Suprapubic skin (tissue), 4 donors: ENCODE results near the gene NOL4. TPM values are rescaled to one million over a fixed set of nuclear protein-coding genes. Genes with fewer than 3 reads are reported as not detected.

ENCODE experiments used
- DNase-seq, 2 donors: peaks; one replicate each; pipeline ENCODE4 v3.0.0-alpha.2; 2019; ENCODE audit warnings: low spot score in 2 of 2
- H3K27ac ChIP-seq: fragments of 200-600 bp; sonication (generic); one replicate; pipeline ENCODE4 v1.5.1; 2019
- H3K27me3 ChIP-seq: fragments of 200-600 bp; sonication (generic); one replicate; pipeline ENCODE4 v1.5.1; 2019
- H3K36me3 ChIP-seq: fragments of 200-600 bp; sonication (generic); one replicate; pipeline ENCODE4 v1.5.1; 2019
- H3K4me1 ChIP-seq: fragments of 200-600 bp; sonication (generic); one replicate; pipeline ENCODE4 v1.5.1; 2019
- H3K4me3 ChIP-seq: fragments of 200-600 bp; sonication (generic); one replicate; pipeline ENCODE4 v1.5.1; 2019; ENCODE audit warnings: mild to moderate bottlenecking
- H3K9me3 ChIP-seq: fragments of 200-600 bp; sonication (generic); one replicate; pipeline ENCODE4 v1.5.1; 2019
- EP300 ChIP-seq: sonication (generic); formaldehyde crosslinking; IDR thresholded peaks from one replicate; pipeline ENCODE4 v1.6.1; 2017; ENCODE audit warnings: antibody characterized with exemption
- POLR2A ChIP-seq, 2 donors: fragments of 450-650 bp; IDR thresholded peaks; one replicate each; pipeline ENCODE4 v1.6.1; 2017; ENCODE audit warnings: antibody characterized with exemption in 2 of 2, mild to moderate bottlenecking in 2 of 2, moderate library complexity in 2 of 2
- POLR2AphosphoS5 ChIP-seq, 3 donors: sonication (generic); formaldehyde crosslinking; IDR thresholded peaks; one replicate each; pipeline ENCODE4 v1.6.1; 2017; ENCODE audit warnings: antibody characterized with exemption in 3 of 3
- WGBS: methylation state at CpG from one replicate; pipeline ENCODE4 v1.1.5; 2018; 5-methylcytosine and 5-hydroxymethylcytosine counted together
- total RNA-seq, 4 donors: library from RNA; depleted of rRNA; stranded (reverse); fragments of >200 nt; gene quantifications; one replicate each; pipeline ENCODE4 v1.1.0, GENCODE V29; 2016
- TF ChIP-seq, protein P1 (sequence below), 2 donors: fragments of 200-600 bp in 1 of 2; fragments of 450-650 bp in 1 of 2; sonication (generic) in 1 of 2; IDR thresholded peaks; one replicate each; pipeline ENCODE4 v1.5.1; 2016 to 2019; ENCODE audit warnings: antibody characterized with exemption in 2 of 2, mild to moderate bottlenecking in 1 of 2, moderate library complexity in 1 of 2

Gene NOL4
- total RNA-seq, 4 donors from 2014 or later, result 0.23 to 1.1 TPM; not detected in 2

DNA sequence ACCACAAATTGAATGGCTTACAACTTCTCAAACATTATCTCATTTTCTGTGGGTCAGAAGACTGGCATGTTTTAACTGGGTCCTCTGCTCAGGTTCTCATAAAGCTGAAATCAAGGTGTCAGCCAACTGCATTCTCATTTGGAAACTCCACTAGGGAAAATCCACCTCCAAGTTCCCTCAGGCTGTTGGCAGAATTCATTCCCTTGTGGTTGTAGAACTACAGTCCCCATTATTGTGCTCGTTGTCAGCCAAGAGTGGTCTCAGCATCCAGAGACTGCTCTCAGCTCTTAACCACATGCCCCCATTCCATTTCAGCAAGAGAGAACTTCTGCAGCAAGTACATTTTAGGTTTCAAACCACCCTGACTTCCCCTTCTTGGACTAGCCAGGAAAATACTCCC, 12.2 kb downstream of the NOL4 start:
- H3K4me1 ChIP-seq, result no peaks in the 10 kb centered on the region
- WGBS, result 36% methylated on average over 1 of the region's 1 CpG
- no peaks in the 10 kb centered on the region for H3K36me3 ChIP-seq
- DNase-seq, result no peak
- no peaks in the 10 kb centered on the region for H3K27me3 ChIP-seq
- no peaks in the 10 kb centered on the region for H3K9me3 ChIP-seq
- H3K4me3 ChIP-seq, result no peak overlapping the region
- no peak overlapping the region for H3K27ac ChIP-seq
- TF ChIP-seq POLR2AphosphoS5 (IDR thresholded peaks at IDR 0.05) (no peak), POLR2A (IDR thresholded peaks at IDR 0.05) (no peak), EP300 (no peak)
- TF ChIP-seq, protein P1, sequence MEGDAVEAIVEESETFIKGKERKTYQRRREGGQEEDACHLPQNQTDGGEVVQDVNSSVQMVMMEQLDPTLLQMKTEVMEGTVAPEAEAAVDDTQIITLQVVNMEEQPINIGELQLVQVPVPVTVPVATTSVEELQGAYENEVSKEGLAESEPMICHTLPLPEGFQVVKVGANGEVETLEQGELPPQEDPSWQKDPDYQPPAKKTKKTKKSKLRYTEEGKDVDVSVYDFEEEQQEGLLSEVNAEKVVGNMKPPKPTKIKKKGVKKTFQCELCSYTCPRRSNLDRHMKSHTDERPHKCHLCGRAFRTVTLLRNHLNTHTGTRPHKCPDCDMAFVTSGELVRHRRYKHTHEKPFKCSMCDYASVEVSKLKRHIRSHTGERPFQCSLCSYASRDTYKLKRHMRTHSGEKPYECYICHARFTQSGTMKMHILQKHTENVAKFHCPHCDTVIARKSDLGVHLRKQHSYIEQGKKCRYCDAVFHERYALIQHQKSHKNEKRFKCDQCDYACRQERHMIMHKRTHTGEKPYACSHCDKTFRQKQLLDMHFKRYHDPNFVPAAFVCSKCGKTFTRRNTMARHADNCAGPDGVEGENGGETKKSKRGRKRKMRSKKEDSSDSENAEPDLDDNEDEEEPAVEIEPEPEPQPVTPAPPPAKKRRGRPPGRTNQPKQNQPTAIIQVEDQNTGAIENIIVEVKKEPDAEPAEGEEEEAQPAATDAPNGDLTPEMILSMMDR (IDR thresholded peaks at IDR 0.05), result no peak

DNA sequence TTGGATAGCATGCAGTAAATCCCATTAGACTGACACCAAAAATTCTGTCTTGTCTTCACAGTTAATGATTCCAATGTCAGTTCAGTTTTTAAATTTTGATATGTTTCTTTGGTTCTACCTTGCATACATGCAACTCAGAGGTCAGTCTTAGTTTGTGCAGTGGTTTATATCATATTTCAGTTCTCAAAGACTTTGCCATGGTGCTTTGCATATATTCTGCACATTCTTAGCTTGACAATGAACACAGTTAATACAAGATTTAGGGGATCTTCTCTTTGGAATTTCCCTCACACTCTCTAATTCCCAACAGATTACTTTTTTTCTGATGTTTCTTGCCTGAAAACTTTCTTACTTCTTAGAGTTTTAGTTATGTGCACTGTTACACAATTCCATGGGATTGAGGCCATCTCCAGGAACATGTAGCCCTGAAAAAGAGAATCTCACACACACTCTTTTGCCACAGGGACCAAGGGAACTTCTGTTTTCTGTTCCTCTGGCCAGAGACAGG, 17.3 kb downstream of the NOL4 start:
- Histone ChIP-seq H3K4me1 (no peaks in the 10 kb centered on the region), H3K27me3 (no peaks in the 10 kb centered on the region), H3K4me3 (no peak overlapping the region), H3K36me3 (no peaks in the 10 kb centered on the region), H3K27ac (no peak overlapping the region), H3K9me3 (no peaks in the 10 kb centered on the region)
- no peak for DNase-seq
- TF ChIP-seq EP300 (no peak), POLR2A (IDR thresholded peaks at IDR 0.05) (no peak), POLR2AphosphoS5 (IDR thresholded peaks at IDR 0.05) (no peak)
- TF ChIP-seq, protein P1 (IDR thresholded peaks at IDR 0.05), result no peak

DNA sequence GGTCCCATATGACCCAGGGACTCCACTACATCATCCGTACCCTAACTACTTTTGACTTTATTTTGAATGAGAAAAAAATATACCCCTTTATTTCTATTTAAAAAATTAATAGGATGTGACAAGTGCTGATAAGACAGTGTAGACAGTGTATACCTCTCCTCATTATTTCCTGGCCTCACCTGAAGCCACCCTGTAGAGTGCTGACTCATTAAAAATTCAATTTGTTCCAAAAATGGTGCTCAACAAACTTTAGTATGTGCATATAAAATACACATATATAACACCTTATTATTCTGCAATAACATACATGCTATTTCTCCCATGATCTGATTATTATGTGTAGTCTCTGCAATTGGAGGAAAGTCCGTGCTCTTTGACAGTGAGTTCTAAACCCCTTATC, 20.8 kb downstream of the NOL4 start:
- WGBS, result 85% methylated on average over 2 of the region's 2 CpGs
- Histone ChIP-seq H3K27me3 (no peaks in the 10 kb centered on the region), H3K27ac (no peak overlapping the region), H3K36me3 (no peaks in the 10 kb centered on the region), H3K4me3 (no peak overlapping the region), H3K4me1 (no peaks in the 10 kb centered on the region), H3K9me3 (no peaks in the 10 kb centered on the region)
- TF ChIP-seq POLR2AphosphoS5 (IDR thresholded peaks at IDR 0.05), result no peak
- TF ChIP-seq EP300, result no peak
- TF ChIP-seq, protein P1 (IDR thresholded peaks at IDR 0.05), result no peak
- no peak for TF ChIP-seq POLR2A (IDR thresholded peaks at IDR 0.05)
- no peak for DNase-seq

DNA sequence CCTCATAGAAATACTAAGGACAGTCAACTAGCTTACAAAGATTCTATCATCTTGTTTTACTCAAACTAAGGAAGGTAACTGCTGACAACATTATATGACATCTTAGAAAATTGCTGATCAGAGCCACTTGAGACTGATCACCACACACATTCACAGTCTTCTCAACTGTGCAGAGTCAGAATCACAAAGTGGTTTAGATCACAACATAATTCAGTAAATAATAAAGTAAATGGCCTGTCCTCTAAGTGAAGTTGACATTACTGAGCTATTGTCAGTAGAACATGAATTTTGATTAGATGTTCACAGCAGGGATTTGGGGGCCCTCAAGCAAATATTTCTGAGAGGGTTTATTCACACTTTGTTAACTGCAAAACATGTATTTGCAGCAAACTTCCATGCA, 28.5 kb downstream of the NOL4 start:
- no peaks in the 10 kb centered on the region for H3K36me3 ChIP-seq
- H3K27ac ChIP-seq, result no peak overlapping the region
- no peak overlapping the region for H3K4me3 ChIP-seq
- DNase-seq, result no peak
- H3K27me3 ChIP-seq, result no peaks in the 10 kb centered on the region
- H3K9me3 ChIP-seq, result no peaks in the 10 kb centered on the region
- H3K4me1 ChIP-seq, result no peaks in the 10 kb centered on the region
- TF ChIP-seq POLR2AphosphoS5 (IDR thresholded peaks at IDR 0.05), result no peak
- TF ChIP-seq, protein P1 (IDR thresholded peaks at IDR 0.05), result no peak
- TF ChIP-seq EP300, result no peak
- TF ChIP-seq POLR2A (IDR thresholded peaks at IDR 0.05), result no peak

DNA sequence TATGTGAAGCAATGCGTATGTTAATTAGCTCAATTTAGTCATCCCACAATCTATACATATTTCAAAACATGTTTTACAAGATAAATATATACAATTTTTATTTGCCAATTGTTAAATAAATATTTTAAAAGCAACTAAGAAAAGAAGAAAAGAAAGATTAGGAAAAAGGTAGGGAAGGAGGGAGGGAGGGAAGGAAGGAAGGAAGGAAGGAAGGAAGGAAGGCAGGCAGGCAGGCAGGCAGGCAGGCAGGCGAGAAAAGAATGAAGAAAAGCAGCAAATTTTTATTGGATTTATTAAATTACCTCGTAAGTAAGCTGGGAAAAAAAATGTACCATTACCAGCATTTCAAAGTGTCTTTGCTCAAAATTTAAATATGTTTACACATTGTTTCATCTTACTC, 30.5 kb downstream of the NOL4 start:
- H3K36me3 ChIP-seq, result no peaks in the 10 kb centered on the region
- H3K4me1 ChIP-seq, result no peaks in the 10 kb centered on the region
- DNase-seq, result no peak
- WGBS, result 74% methylated on average over 3 of the region's 3 CpGs
- no peaks in the 10 kb centered on the region for H3K9me3 ChIP-seq
- no peak overlapping the region for H3K4me3 ChIP-seq
- H3K27me3 ChIP-seq, result no peaks in the 10 kb centered on the region
- TF ChIP-seq, protein P1 (IDR thresholded peaks at IDR 0.05), result no peak
- TF ChIP-seq POLR2A (IDR thresholded peaks at IDR 0.05), result no peak
- no peak overlapping the region for H3K27ac ChIP-seq
